GM19397 (cell line): ENCODE results near the gene NDNF.

Experiments
- ATAC-seq: cut with Tn5 transposase; IDR thresholded peaks from one replicate; pipeline ENCODE4 v1.9.1; 2021; ENCODE audit warnings: mild to moderate bottlenecking, moderate library complexity; ENCODE audit not compliant: unreplicated experiment

Gene NDNF

GRCh38 chr4:121070696-121071639 is 1.4 kb downstream of the NDNF start:
- no peak for ATAC-seq

- ATAC-seq: no peak
Measured at GRCh38 chr4:121070274-121070673, 2.1 kb downstream of the NDNF start.

GRCh38 chr4:121069430-121069829 is 2.9 kb downstream of the NDNF start:
- ATAC-seq: no peak

- no peak for ATAC-seq
Measured at GRCh38 chr4:121064482-121064881, 7.9 kb downstream of the NDNF start.

- ATAC-seq: no peak
Measured at GRCh38 chr4:121062521-121062920, 9.8 kb downstream of the NDNF start.

GRCh38 chr4:121061861-121062260 is 10.5 kb downstream of the NDNF start:
- no peak for ATAC-seq

- ATAC-seq: no peak
Measured at GRCh38 chr4:121061215-121061614, 11.1 kb downstream of the NDNF start.

GRCh38 chr4:121057466-121057922 is 14.8 kb downstream of the NDNF start:
- ATAC-seq: no peak

GRCh38 chr4:121056066-121056465 is 16.3 kb downstream of the NDNF start:
- no peak for ATAC-seq

GRCh38 chr4:121054373-121054772 is 18.0 kb downstream of the NDNF start:
- no peak for ATAC-seq

- no peak for ATAC-seq
Measured at GRCh38 chr4:121053601-121054143, 18.7 kb downstream of the NDNF start.

GRCh38 chr4:121050300-121050699 is 22.0 kb downstream of the NDNF start:
- no peak for ATAC-seq

- ATAC-seq: no peak
Measured at GRCh38 chr4:121049072-121049599, 23.2 kb downstream of the NDNF start.

GRCh38 chr4:121048165-121048564 is 24.2 kb downstream of the NDNF start:
- ATAC-seq: no peak

- peak; percentile 91 for ATAC-seq
Measured at GRCh38 chr4:121041307-121042090, 30.8 kb downstream of the NDNF start.

GRCh38 chr4:121034017-121034416 is 38.3 kb downstream of the NDNF start:
- ATAC-seq: no peak

- no peak for ATAC-seq
Measured at GRCh38 chr4:121030711-121031110, 41.6 kb downstream of the NDNF start.

GRCh38 chr4:121030131-121030530 is 42.2 kb downstream of the NDNF start:
- no peak for ATAC-seq

- ATAC-seq: no peak
Measured at GRCh38 chr4:121026034-121026433, 46.3 kb downstream of the NDNF start.

GRCh38 chr4:121025540-121025939 is 46.8 kb downstream of the NDNF start:
- ATAC-seq: no peak

GRCh38 chr4:121018543-121018942 is 53.8 kb downstream of the NDNF start:
- ATAC-seq: no peak
